Calu3 (cell line): ENCODE measurements around the gene CYTH4. TPM values are rescaled to one million over a fixed set of nuclear protein-coding genes. Genes with fewer than 3 reads are reported as not detected.

Experiments used
- BruUV-seq: library from RNA; stranded (reverse); fragments of 400-500 nt; replicated peaks from 2 replicates; lab custom pipeline; 2021; lab: Mats Ljungman, UMichigan
- CTCF ChIA-PET: fragments of 300-600 bp; sonication (Branson Sonifier 250); formaldehyde crosslinking; loops from one replicate; lab custom pipeline; 2022; ENCODE audit warnings: antibody characterized with exemption; lab: Charles Lee
- DNase-seq: peaks from one replicate; pipeline ENCODE4 v3.0.0; 2022
- H3K27ac Mint-ChIP-seq: one replicate; pipeline ENCODE4 v1.8.0; 2022; ENCODE audit warnings: mixed read lengths; ENCODE audit not compliant: unreplicated experiment
- H3K27me3 Mint-ChIP-seq: one replicate; pipeline ENCODE4 v1.8.0; 2022; ENCODE audit warnings: mixed read lengths; ENCODE audit not compliant: unreplicated experiment
- H3K36me3 Mint-ChIP-seq: one replicate; pipeline ENCODE4 v1.8.0; 2022; ENCODE audit warnings: mild to moderate bottlenecking, moderate library complexity, mixed read lengths; ENCODE audit not compliant: insufficient read depth, unreplicated experiment
- H3K4me1 Mint-ChIP-seq: one replicate; pipeline ENCODE4 v1.8.0; 2022; ENCODE audit warnings: mild to moderate bottlenecking, low read depth, mixed read lengths; ENCODE audit not compliant: unreplicated experiment
- H3K4me3 Mint-ChIP-seq: one replicate; pipeline ENCODE4 v1.8.0; 2022; ENCODE audit warnings: mild to moderate bottlenecking, low read depth, moderate library complexity, mixed read lengths; ENCODE audit not compliant: unreplicated experiment
- H3K9me3 Mint-ChIP-seq: one replicate; pipeline ENCODE4 v1.8.0; 2022; ENCODE audit warnings: low read depth, mixed read lengths; ENCODE audit not compliant: unreplicated experiment
- intact Hi-C: fragments of 100-400 bp; cut with micrococcal nuclease; formaldehyde crosslinking; loops from one replicate; pipeline ENCODE4 v1.10.0; 2022; ENCODE audit not compliant: unreplicated experiment
- total RNA-seq: library from RNA; stranded (reverse); gene quantifications from 2 replicates; pipeline ENCODE4 v1.2.3, GENCODE V29; 2022
- TF ChIP-seq, protein P1 (sequence below): fragments of 200-600 bp; IDR thresholded peaks from one replicate; pipeline ENCODE4 v1.8.0; 2022; ENCODE audit warnings: antibody characterized with exemption; ENCODE audit not compliant: unreplicated experiment

Gene CYTH4
- total RNA-seq, 1 experiment from 2014 or later = 0.38 TPM

DNA sequence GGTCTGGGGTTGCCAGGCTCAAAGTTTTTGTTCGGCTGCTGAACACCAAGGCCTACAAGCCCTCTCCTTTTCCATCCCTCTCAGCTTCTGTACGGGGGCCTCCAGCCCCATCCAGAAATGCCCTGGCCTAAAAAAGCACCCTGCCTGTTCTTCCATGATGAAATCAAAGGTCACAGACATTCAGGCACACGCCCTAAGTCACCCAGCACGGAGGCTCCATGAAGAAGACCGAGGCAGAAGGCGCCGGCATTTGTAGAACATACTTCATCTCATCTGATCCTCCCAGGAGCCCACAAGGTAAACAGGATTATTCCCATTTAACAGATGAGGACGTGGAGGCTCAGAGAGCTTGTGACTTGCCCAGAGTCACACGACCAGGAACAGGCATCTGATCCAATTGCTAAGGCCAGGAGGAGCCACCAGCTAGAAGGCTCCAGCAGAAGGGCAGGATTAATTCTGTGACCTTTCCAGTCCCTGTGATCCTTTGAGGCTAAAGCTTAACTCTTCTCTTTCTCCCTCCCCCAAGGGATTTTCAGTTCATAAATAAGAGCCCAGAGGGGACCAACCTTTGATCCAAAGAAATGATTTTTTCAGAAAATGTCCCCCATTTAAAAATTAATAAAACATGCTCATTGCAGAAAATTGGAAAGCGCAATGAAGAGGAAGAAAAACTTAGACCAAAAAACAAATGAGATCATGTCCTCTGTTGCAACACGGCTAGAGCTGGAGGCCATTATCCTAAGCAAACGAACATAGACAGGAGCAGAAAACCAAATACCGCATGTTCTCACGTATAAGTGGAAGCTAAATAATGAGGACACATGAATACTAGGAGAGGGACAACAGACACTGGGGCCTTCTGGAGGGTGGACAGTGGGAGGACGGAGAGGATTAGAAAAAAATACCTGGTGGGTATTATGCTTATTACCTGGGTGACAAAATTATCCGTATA lies 38.7 kb downstream of the CYTH4 start:
- no TSS peak for BruUV-seq
- Mint-ChIP-seq H3K36me3 (no peaks in the 10 kb centered on the region), H3K27ac (no peak overlapping the region), H3K4me3 (no peak overlapping the region), H3K27me3 (no peaks in the 10 kb centered on the region), H3K4me1 (peaks cover 42% of the 10 kb centered on the region), H3K9me3 (no peaks in the 10 kb centered on the region)
- no peak for DNase-seq
- TF ChIP-seq, protein P1, sequence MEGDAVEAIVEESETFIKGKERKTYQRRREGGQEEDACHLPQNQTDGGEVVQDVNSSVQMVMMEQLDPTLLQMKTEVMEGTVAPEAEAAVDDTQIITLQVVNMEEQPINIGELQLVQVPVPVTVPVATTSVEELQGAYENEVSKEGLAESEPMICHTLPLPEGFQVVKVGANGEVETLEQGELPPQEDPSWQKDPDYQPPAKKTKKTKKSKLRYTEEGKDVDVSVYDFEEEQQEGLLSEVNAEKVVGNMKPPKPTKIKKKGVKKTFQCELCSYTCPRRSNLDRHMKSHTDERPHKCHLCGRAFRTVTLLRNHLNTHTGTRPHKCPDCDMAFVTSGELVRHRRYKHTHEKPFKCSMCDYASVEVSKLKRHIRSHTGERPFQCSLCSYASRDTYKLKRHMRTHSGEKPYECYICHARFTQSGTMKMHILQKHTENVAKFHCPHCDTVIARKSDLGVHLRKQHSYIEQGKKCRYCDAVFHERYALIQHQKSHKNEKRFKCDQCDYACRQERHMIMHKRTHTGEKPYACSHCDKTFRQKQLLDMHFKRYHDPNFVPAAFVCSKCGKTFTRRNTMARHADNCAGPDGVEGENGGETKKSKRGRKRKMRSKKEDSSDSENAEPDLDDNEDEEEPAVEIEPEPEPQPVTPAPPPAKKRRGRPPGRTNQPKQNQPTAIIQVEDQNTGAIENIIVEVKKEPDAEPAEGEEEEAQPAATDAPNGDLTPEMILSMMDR = no peak
- intact Hi-C loops = no loop called here
- CTCF ChIA-PET = no interaction called here

- intact Hi-C loops = no loop called here
- TF ChIP-seq, protein P1 = no peak
- BruUV-seq = no TSS peak
- CTCF ChIA-PET = interaction anchor here (0.7 to 1.4 kb wide), 6 partner anchors 7 to 148 kb away, joined by 3 to 4 read pairs (median 3); no protein-coding TSS in a partner anchor
- peak overlapping the region; percentile 11 for H3K27ac Mint-ChIP-seq
- no peak overlapping the region for H3K4me3 Mint-ChIP-seq
- peaks cover 54% of the 10 kb centered on the region for H3K4me1 Mint-ChIP-seq
- peaks cover 27% of the 10 kb centered on the region for H3K36me3 Mint-ChIP-seq
- no peak for DNase-seq
- no peaks in the 10 kb centered on the region for H3K9me3 Mint-ChIP-seq
- H3K27me3 Mint-ChIP-seq = no peaks in the 10 kb centered on the region
Observed at GRCh38 chr22:37324340-37325038, 42.2 kb downstream of the CYTH4 start.

DNA sequence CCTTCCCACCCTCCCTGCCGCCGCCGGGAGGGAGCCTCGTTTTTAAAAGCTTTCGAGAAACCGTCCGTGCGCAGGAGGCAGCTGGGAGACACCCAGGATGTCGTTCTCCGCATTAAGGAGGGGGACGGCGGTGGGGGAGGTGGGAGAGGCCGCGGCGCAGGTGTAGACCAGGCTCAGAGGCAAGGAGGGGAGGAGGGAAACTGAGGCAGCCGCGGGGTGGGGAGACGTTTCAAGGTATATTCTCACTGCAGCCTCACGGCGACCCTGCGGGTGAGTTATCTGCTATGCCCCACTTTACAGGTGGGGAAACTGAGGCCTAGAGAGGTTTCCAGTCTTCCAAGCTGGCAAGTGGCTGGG lies 42.7 kb downstream of the CYTH4 start:
- no TSS peak for BruUV-seq
- Mint-ChIP-seq H3K27me3 (no peaks in the 10 kb centered on the region), H3K4me3 (no peak overlapping the region), H3K36me3 (peaks cover 30% of the 10 kb centered on the region), H3K27ac (no peak overlapping the region), H3K9me3 (no peaks in the 10 kb centered on the region), H3K4me1 (peaks cover 60% of the 10 kb centered on the region)
- CTCF ChIA-PET = no interaction called here
- intact Hi-C loops = no loop called here
- no peak for DNase-seq
- TF ChIP-seq, protein P1 = no peak

GRCh38 chr22:37326726-37327125 lies 44.4 kb downstream of the CYTH4 start:
- no peaks in the 10 kb centered on the region for H3K27me3 Mint-ChIP-seq
- H3K27ac Mint-ChIP-seq = peak overlapping the region; percentile 58
- peaks cover 34% of the 10 kb centered on the region for H3K36me3 Mint-ChIP-seq
- TF ChIP-seq, protein P1 = no peak
- no TSS peak for BruUV-seq
- peaks cover 60% of the 10 kb centered on the region for H3K4me1 Mint-ChIP-seq
- CTCF ChIA-PET = interaction anchor here (0.6 to 0.7 kb wide), 3 partner anchors 12 to 132 kb away, joined by 3 read pairs; no protein-coding TSS in a partner anchor
- H3K4me3 Mint-ChIP-seq = peak overlapping the region; percentile 8
- H3K9me3 Mint-ChIP-seq = no peaks in the 10 kb centered on the region
- intact Hi-C loops = no loop called here
- peak; percentile 75 for DNase-seq
